Right forelimb (tissue), 1 donor: ENCODE data around the gene TGM4.
A peak's percentile ranks its signal among the peaks of the same experiment; 100 is the strongest.
"Not testable (repeated sequence)": the region's sequence is repeated elsewhere in the genome, so short reads cannot be mapped to it uniquely, and the experiment has no call there.

ENCODE experiments used
- DNase-seq: peaks from one replicate; pipeline ENCODE4 v3.0.0-alpha.2; 2018

TGM4 gene

GRCh38 chr3:44874308-44874707 is at the start of gene TGM4:
Gene TGM4 (plus strand): TSS chr3:44874608. CDS start chr3:44874679, 71 bp downstream.
- no peak for DNase-seq

- no peak for DNase-seq
Measured at GRCh38 chr3:44825264-44825925, 49.0 kb upstream of the TGM4 start.

DNA sequence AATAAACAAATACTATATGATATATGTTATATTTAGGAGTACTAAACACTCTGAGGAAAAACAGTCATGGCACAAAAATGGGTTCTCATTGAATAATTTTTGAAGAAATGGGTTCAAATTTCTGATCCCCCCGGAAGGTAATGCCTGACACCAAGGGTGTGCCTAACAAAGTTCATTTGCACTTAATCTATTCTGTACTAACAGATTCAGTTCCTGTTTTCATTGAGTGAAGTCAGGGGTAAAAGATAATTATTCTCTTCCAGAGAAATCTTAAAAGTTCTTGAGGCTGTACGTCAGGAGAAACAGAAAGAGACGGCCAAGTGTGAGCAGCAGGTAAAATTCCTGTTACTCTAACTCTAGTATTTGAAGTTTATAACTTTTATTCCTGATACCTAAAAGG is 47.2 kb upstream of the TGM4 start:
- DNase-seq, result no peak

GRCh38 chr3:44831232-44831631 is 43.2 kb upstream of the TGM4 start:
- no peak for DNase-seq

- DNase-seq, result no peak
Measured at GRCh38 chr3:44832032-44832431, 42.4 kb upstream of the TGM4 start.

- no peak for DNase-seq
Measured at GRCh38 chr3:44832965-44833364, 41.4 kb upstream of the TGM4 start.

DNA sequence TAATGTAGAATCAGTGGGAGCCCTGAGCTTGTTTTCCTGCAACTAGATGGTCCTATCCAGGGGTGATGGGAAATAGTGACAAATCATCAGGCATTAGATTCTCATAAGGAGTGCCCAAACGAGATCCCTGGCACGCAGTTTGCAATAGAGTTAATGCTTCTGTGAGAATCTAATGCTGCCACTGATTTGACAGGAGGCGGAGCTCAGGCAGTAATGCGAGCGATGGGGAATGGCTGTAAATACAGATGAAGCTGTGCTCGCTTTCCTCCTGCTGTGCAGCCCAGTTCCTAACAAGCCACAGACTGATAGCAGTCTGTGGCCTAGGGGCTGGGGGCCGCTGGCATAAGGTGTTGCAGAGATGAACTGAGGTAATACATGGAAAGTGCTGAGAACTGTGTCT is 41.0 kb upstream of the TGM4 start:
- DNase-seq, result no peak

DNA sequence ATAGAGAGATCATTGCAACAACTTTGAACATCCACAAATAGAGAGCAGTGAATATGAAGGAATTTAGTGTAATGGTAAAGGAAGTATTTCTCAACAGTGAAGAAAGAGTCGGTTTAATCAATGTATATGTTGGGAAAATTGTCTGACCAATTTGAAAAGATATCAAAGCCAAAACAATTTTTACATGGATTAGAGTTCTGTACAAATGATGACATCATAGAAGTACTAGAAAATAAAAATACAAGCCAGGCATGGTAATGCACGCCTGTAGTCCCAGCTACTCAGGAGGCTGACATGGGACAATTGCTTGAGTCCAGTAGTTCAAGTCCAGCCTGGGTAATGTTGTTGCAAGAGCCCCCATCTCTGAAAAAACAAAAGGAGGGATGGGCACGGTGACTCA is 38.7 kb upstream of the TGM4 start:
- no peak for DNase-seq

DNA sequence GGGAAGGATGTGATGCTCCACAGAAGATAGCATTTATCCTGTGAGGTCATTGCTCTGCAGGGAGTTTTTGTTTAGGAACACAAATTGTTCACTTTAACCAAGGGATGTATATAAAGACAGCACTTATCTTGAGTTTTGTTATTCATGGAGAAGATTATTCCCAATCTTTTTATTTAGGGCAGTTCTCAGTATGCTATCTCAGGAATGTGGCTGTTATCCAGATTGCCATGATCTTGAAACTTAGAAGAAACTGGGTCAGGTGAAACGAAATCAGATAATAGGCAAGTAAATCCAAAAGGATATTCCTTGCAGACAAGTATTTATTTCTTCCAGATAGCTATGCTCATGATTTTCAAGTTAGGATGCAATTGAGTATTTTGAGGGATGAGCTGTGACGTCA is 32.0 kb upstream of the TGM4 start:
- DNase-seq, result no peak

DNA sequence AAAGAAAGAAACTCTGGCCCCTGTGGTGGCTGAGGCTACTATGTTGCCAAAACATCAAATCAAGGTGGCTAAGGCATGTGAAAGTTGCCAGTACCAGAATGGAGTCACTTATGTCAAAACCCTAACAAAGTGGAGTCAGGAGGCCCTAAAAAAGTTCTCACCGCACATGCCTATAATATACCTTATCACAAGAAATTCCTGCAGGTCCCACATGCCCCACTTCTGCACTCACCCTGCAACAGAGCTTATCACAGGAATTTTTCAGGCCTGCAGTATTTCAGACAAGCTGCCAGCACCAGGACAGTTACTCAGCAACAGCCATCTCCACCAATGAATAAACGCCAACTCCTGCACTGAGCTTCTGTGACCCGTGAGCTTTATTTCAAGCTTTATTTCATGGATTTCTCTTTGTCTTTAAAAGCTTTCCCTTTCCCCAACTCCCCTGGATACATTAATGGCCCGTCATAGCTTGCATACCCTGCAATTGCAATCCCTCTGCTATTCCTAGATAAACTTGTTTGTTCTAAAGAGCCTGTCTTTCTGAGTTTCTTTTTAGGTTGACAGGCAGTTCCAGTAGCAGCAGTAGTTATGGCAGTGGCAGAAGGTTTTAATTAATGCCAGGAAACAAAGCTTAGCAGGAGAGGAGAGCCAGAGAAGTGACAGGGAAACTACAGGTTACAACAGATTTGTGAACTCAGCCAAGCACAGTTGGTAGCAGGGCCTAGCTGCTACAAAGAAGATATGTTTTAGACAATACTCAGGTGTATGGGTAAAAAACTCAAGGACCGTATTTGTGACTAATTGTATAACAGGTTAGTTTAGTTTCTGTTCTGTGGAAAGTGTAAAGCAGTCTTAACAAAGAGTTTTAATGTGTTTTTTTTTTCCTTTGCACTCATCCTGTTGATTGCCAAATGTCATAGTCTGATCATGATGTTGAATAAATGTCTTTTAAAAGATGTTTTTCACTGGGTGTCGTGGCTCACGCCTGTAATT is 28.6 kb upstream of the TGM4 start:
- DNase-seq, result no peak

GRCh38 chr3:44848634-44849033 is 25.8 kb upstream of the TGM4 start:
- no peak for DNase-seq

DNA sequence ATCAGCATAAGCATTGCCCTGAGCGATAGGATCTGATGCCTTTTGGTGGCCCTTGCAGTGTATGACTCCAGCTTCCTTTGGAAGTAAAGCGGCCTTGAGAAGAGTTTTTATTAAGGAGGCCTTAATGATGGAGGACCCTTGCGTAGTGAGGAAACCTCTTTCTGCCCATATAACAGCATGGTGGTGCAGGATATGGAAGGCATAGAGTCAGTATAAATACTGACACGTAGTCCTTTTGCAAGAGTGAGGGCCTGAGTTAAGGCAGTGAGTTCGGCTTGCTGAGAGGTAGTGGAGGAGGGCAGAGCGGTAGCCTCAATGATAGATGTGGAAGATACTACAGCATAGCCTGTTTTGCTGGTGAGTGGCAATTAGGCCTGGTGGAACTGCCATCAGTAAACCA is 17.7 kb upstream of the TGM4 start:
- not testable (repeated sequence) for DNase-seq

DNA sequence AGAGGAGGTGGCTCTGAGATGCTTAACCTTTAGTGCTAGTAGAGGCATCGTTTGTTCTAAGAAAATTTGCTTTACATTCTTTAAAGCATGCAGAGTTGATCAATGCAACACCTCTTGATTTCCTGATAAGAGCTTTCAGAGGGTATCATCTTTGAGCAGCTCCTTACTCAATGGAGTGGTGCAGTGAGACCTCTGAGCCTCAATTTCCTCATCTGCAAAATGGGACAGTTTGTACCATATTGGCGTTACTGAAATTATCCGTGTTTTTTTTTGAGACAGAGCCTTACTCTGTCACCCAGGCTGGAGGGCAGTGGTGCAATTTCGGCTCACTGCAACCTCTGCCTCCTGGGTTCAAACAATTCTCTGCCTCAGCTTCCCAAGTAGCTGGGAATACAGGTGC is 14.3 kb upstream of the TGM4 start:
- no peak for DNase-seq

DNA sequence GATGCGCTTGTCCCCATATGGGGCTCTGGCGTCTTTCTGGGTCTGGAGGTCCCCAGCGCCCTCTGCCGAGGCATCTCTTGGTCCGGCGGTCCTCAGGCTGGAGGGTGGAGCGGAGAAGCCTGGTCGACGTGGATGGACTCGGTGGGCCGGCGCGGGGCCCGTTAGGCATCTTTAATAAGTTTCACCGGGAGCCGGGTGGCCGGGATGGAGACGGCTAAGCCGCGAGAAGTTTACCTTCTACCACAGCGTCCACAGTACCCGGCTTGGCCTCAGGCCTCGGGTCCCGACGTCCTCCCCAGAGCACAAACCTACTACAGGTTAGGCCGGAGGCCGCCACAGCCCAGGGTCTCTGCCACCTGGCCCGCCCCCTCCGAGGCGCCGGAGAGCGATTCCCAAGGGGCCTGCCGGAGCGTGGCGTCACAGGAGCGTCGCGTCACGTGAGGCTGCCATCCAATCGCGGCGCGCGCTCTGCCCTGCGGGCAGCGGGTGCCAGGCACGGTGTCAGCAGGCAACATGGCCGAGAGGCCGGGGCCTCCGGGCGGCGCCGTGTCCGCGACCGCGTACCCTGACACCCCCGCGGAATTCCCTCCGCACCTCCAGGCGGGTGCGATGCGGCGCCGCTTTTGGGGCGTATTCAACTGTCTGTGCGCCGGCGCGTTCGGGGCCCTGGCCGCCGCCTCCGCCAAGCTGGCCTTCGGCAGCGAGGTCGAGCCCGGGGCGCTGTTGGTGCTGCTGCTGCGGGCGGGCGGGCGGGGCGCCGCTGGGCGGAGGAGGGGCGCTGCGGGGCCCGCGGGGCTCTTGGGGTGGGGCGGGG is 12.8 kb upstream of the TGM4 start, which contains the start of gene TMEM42:
TMEM42 (plus strand) TSS at position 501 of the 814 bp plus-strand sequence; CDS start at position 514, 13 bp downstream.
- DNase-seq, result peak; percentile 96

GRCh38 chr3:44862226-44862637 is 12.2 kb upstream of the TGM4 start:
- DNase-seq, result no peak

DNA sequence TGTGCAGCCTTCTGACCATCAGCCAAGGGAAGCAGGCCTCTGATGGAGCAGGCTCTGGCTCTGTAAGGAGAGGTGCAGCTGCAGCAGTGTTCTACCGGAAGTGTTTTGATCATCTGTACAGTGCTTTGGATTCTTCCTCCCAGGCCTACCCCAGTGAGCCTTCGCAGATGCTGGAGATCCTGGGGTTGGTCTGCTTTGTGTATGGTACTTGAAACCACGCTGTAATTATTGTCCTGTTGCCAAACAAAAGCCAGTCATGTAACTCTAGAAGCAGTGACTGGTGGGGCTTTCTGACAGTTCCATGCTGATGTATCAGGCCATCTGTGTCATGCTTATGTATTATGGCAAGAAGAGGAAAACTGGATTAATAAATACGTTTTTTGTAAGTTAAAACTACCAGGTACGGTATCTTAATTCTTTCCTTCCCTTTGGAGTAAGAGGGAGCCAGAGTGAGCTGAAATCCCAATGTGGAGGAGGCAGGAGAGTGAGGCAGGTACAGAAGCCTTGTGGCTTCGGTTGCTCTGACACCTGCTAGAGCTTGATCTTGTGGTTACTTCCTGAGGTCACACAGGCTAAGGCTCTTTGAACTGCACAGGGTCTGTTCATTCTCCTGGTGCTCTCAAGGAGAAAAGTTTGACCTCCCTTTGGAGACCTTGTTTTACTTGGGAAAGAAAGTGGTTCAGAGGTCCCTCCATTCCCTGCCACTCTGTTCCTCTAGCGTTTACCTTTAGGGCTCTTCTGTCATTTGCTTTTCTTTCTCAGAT is 9.0 kb upstream of the TGM4 start:
- no peak for DNase-seq

- no peak for DNase-seq
Measured at GRCh38 chr3:44867421-44868111, 6.8 kb upstream of the TGM4 start.

DNA sequence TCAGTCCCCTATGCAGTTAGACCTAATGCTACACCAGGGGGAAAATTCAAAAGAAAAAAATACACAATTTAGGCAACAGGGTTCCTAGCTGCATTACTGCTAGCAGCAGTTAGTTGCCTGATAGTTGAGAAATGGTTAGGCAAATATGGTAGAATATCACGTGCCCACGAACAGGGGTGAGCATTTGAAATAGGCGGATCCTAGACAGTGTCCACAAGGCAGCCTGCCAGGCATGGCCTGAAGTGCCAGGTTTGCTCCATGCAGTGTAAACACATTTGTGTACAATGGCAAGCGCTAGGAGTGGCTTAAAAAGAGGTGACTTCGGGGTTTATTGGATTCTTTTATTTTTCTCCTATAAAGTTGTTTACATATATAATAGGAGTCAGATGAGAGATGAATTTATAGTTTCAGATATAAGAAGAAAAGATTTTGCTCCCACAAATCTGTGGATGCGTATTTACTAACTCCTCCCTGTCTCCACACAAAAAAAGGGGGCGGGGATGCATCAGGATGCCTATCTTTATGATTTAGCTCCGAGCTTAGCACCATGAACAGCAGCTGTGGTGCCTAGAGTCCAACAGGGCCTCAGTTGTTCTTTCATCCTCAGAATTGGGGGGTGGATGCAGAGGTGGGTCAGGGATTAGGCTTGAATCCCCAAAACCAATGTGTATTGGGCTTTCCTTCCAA is 3.9 kb upstream of the TGM4 start:
- DNase-seq, result no peak

- no peak for DNase-seq
Measured at GRCh38 chr3:44875596-44875995, 1.2 kb downstream of the TGM4 start.

DNA sequence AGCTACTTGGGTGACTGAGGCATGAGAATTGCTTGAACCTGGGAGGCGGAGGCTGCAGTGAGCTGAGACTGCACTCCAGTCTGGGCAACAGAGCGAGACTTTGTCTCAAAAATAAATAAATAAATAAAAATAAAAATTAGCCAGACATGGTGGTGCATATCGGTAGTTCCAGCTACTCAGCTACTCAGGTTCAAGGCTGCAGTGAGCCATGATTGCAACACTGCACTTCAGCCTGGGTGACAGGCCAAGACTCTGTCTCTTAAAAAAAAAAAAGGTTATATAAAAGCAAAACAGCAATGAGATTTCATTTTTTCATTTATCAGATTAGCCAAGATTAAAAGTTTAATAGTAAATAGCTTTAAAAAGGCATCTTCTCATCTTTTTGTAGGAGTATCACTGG is 2.9 kb downstream of the TGM4 start:
- DNase-seq, result no peak

- DNase-seq, result no peak
Measured at GRCh38 chr3:44880284-44880683, 5.9 kb downstream of the TGM4 start.
